Neuronal stem cell (in vitro differentiated cells): ENCODE data around the gene PRLHR.

Experiments used
- DNase-seq: peaks from one replicate; pipeline ENCODE4 v3.0.0-alpha.2; 2013; ENCODE audit warnings: low spot score
- H2AFZ ChIP-seq: one replicate; pipeline ENCODE4 v1.6.1; 2013; ENCODE audit warnings: mild to moderate bottlenecking, low read length, inconsistent platforms
- H2AK5ac ChIP-seq: 2 replicates; pipeline ENCODE4 v1.6.1; 2013; ENCODE audit warnings: low read depth, mild to moderate bottlenecking, inconsistent platforms, low read length, moderate library complexity, mixed read lengths
- H2BK120ac ChIP-seq: 2 replicates; pipeline ENCODE4 v1.6.1; 2013; ENCODE audit warnings: low read depth, mild to moderate bottlenecking, inconsistent platforms, low read length, moderate library complexity, mixed read lengths
- H2BK12ac ChIP-seq: one replicate; pipeline ENCODE4 v1.6.1; 2013; ENCODE audit warnings: low read length, inconsistent platforms
- H2BK15ac ChIP-seq: 2 replicates; pipeline ENCODE4 v1.6.1; 2013; ENCODE audit warnings: mild to moderate bottlenecking, low read length, inconsistent platforms, mixed read lengths
- H2BK5ac ChIP-seq: one replicate; pipeline ENCODE4 v1.6.1; 2013; ENCODE audit warnings: inconsistent platforms, mild to moderate bottlenecking, low read length, moderate library complexity
- H3K14ac ChIP-seq: one replicate; pipeline ENCODE4 v1.6.1; 2013; ENCODE audit warnings: low read length, inconsistent platforms
- H3K18ac ChIP-seq: 2 replicates; pipeline ENCODE4 v1.6.1; 2013; ENCODE audit warnings: low read length, inconsistent platforms
- H3K23ac ChIP-seq: 2 replicates; pipeline ENCODE4 v1.6.1; 2013; ENCODE audit warnings: low read depth, mild to moderate bottlenecking, mixed read lengths, low read length, inconsistent platforms; ENCODE audit not compliant: poor library complexity
- H3K27ac ChIP-seq: replicated peaks from 3 replicates; pipeline ENCODE4 v1.5.1; 2013; ENCODE audit warnings: low read length, inconsistent platforms
- H3K27me3 ChIP-seq, 3 experiments: 2 replicates each; pipeline ENCODE4 v1.6.1; 2013; ENCODE audit warnings: low read length in 3 of 3, mild to moderate bottlenecking in 2 of 3, inconsistent platforms in 1 of 3, low read depth in 1 of 3, mixed read lengths in 1 of 3, moderate library complexity in 1 of 3; ENCODE audit not compliant: control insufficient read depth in 3 of 3, insufficient read depth in 3 of 3
- H3K36me3 ChIP-seq, 2 donors: replicated peaks in 1 of 2; 2 replicates each; pipeline ENCODE4 v1.6.1; 2013; ENCODE audit warnings: low read length in 2 of 2; ENCODE audit not compliant: control insufficient read depth in 2 of 2, insufficient read depth in 2 of 2
- H3K4ac ChIP-seq: 2 replicates; pipeline ENCODE4 v1.6.1; 2013; ENCODE audit warnings: inconsistent platforms, mild to moderate bottlenecking, low read length, moderate library complexity
- H3K4me1 ChIP-seq, 2 donors: 1 replicate in 1 of 2; 2 replicates in 1 of 2; pipeline ENCODE4 v1.6.1; 2013; ENCODE audit warnings: low read length in 2 of 2, low read depth in 1 of 2; ENCODE audit not compliant: control insufficient read depth in 2 of 2, insufficient read depth in 1 of 2
- H3K4me2 ChIP-seq: one replicate; pipeline ENCODE4 v1.6.1; 2013; ENCODE audit warnings: mild to moderate bottlenecking, low read length, inconsistent platforms; ENCODE audit not compliant: insufficient read depth, poor library complexity, severe bottlenecking
- H3K4me3 ChIP-seq, 2 donors: 2 replicates each; pipeline ENCODE4 v1.5.1; 2013; ENCODE audit warnings: low read length in 2 of 2, mild to moderate bottlenecking in 2 of 2, inconsistent platforms in 1 of 2, moderate library complexity in 1 of 2
- H3K79me1 ChIP-seq: one replicate; pipeline ENCODE4 v1.6.1; 2013; ENCODE audit warnings: low read depth, mild to moderate bottlenecking, inconsistent platforms, low read length, moderate library complexity
- H3K9ac ChIP-seq: one replicate; pipeline ENCODE4 v1.6.1; 2013; ENCODE audit warnings: mild to moderate bottlenecking, low read depth, low read length, inconsistent platforms; ENCODE audit not compliant: poor library complexity
- H3K9me3 ChIP-seq, 2 donors: replicated peaks in 1 of 2; 2 replicates each; pipeline versions ENCODE3 to v1.6.1; 2013; ENCODE audit warnings: low read length in 2 of 2, mild to moderate bottlenecking in 2 of 2, inconsistent platforms in 1 of 2, low read depth in 1 of 2, mixed read lengths in 1 of 2, moderate library complexity in 1 of 2; ENCODE audit not compliant: control insufficient read depth in 2 of 2, insufficient read depth in 1 of 2
- H4K8ac ChIP-seq: one replicate; pipeline ENCODE4 v1.6.1; 2013; ENCODE audit warnings: low read depth, mild to moderate bottlenecking, inconsistent platforms, low read length, moderate library complexity
- H4K91ac ChIP-seq: one replicate; pipeline ENCODE4 v1.6.1; 2013; ENCODE audit warnings: low read length, low read depth, mild to moderate bottlenecking, inconsistent platforms; ENCODE audit not compliant: poor library complexity
- WGBS, 2 donors: extraction: QIAGEN DNeasy Blood & Tissue Kit; methylation state at CpG; one replicate each; pipeline ENCODE4 v1.1.7; 2013; ENCODE audit warnings: missing lambda C conversion rate in 2 of 2, mixed read lengths in 1 of 2; ENCODE audit not compliant: insufficient read length in 2 of 2, insufficient replicate concordance in 1 of 2; ENCODE audit errors: extremely low coverage in 2 of 2; 5-methylcytosine and 5-hydroxymethylcytosine counted together

PRLHR gene

DNA sequence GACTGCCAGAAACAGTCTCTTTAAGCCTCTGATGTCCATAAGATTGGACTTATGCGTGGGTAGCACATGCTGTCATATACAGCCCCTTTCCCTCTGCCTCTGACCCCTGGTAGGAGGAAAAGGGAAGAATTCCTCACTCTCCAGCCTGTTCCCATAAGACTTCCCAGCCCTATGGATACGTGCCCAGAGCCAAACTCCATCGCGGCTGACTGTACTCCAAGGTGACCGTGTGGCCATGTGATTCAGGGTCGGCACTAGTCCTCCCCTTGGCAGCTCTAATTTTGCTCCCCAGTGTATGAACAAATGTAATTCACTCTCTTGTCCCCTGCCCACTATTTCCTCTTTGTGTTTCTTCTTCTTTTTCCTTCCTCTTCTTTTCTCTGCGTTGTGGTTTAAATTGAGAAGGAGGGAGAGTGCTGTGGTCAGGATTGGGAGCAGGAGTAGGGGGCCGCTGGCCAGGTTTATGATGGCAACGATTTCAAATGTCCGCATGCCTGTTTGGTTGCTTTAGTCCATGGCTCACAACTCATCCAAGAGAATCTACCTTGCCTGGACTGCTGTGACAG lies 43.8 kb downstream of the PRLHR start:
- Histone ChIP-seq H3K27ac (no peak overlapping the region), H2BK15ac (no peak overlapping the region), H3K9ac (no peak overlapping the region), H3K4ac (no peak overlapping the region), H3K23ac (no peak overlapping the region), H2BK120ac (no peak overlapping the region), H2BK12ac (no peak overlapping the region), H4K8ac (no peak overlapping the region), H3K4me2 (no peak overlapping the region), H2AK5ac (no peak overlapping the region), H3K36me3 (no peaks in the 10 kb centered on the region), H3K18ac (no peak overlapping the region), H4K91ac (no peak overlapping the region), H3K9me3 (no peaks in the 10 kb centered on the region), H2AFZ (no peak overlapping the region), H3K4me1 (no peaks in the 10 kb centered on the region), H3K4me3 (no peak overlapping the region), H3K14ac (no peak overlapping the region), H3K79me1 (no peaks in the 10 kb centered on the region), H2BK5ac (no peak overlapping the region), H3K27me3 (peaks cover 0 to 5% (median 0%) of the 10 kb centered on the region in 3 experiments)
- no peak for DNase-seq
- no CpG with 5 or more reads among the region's 10 CpGs for WGBS, 2 donors

DNA sequence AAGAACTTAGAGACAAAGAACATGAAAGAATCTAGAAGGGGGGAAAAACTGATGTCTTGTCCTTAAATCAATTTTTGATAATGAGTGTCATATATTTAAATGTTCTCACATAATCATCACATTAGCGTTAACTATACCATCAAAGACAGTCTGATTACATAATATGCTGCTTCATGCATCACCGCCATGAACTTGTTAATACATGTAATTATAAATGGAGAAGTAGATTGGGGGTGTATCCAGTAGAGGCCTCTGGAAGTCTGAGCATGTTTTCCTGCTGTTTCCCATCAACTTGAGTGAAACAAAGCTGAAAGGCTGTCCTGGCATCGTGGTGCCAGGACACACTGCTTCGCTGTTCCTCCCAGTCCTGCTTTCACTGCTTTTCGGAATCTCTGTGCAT lies 48.2 kb downstream of the PRLHR start:
- Histone ChIP-seq H3K36me3 (no peaks in the 10 kb centered on the region), H3K14ac (no peak overlapping the region), H2BK15ac (no peak overlapping the region), H3K18ac (no peak overlapping the region), H3K4me3 (no peak overlapping the region), H3K23ac (no peak overlapping the region), H3K27ac (no peak overlapping the region), H2AFZ (no peak overlapping the region), H2BK5ac (no peak overlapping the region), H3K27me3 (peaks cover 0 to 8% (median 0%) of the 10 kb centered on the region in 3 experiments), H3K4me1 (no peaks in the 10 kb centered on the region), H3K9ac (no peak overlapping the region), H2AK5ac (no peak overlapping the region), H4K8ac (no peak overlapping the region), H3K79me1 (no peaks in the 10 kb centered on the region), H4K91ac (no peak overlapping the region), H2BK12ac (no peak overlapping the region), H3K9me3 (no peaks in the 10 kb centered on the region), H3K4me2 (no peak overlapping the region), H2BK120ac (no peak overlapping the region), H3K4ac (no peak overlapping the region)
- WGBS, 2 donors, result no CpG with 5 or more reads among the region's 5 CpGs
- DNase-seq, result no peak

DNA sequence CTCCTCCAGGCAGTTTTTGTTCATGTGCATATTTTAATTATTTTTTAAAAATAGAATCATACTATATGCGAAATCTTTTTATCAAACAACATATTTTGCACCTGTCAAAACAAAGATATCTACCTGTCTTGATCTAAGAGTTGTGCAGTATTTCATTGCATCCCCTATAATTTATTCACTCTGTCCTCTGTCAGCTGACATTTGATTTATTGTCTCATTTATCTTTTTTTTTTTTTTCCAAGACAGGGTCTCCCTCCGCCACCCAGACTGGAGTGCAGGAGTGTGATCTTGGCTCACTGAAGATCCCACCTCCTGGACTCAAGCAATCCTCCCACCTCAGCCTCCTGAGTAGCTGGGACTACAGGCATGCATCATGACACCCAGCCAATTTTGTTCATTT lies 49.0 kb downstream of the PRLHR start:
- no peak overlapping the region for H3K4ac ChIP-seq
- no peak overlapping the region for H2BK5ac ChIP-seq
- H3K27ac ChIP-seq, result no peak overlapping the region
- no peak overlapping the region for H2BK15ac ChIP-seq
- H4K8ac ChIP-seq, result no peak overlapping the region
- no peak overlapping the region for H4K91ac ChIP-seq
- no peak overlapping the region for H2BK12ac ChIP-seq
- no peaks in the 10 kb centered on the region for H3K9me3 ChIP-seq
- H3K23ac ChIP-seq, result no peak overlapping the region
- no peaks in the 10 kb centered on the region for H3K36me3 ChIP-seq
- H3K4me2 ChIP-seq, result no peak overlapping the region
- H3K4me3 ChIP-seq, result no peak overlapping the region
- H2AK5ac ChIP-seq, result no peak overlapping the region
- no peak for DNase-seq
- H2BK120ac ChIP-seq, result no peak overlapping the region
- no CpG with 5 or more reads among the region's 2 CpGs for WGBS, 2 donors
- H3K9ac ChIP-seq, result no peak overlapping the region
- no peaks in the 10 kb centered on the region for H3K4me1 ChIP-seq
- H3K18ac ChIP-seq, result no peak overlapping the region
- H3K14ac ChIP-seq, result no peak overlapping the region
- peaks cover 0 to 4% (median 0%) of the 10 kb centered on the region in 3 experiments for H3K27me3 ChIP-seq
- no peaks in the 10 kb centered on the region for H3K79me1 ChIP-seq
- no peak overlapping the region for H2AFZ ChIP-seq

DNA sequence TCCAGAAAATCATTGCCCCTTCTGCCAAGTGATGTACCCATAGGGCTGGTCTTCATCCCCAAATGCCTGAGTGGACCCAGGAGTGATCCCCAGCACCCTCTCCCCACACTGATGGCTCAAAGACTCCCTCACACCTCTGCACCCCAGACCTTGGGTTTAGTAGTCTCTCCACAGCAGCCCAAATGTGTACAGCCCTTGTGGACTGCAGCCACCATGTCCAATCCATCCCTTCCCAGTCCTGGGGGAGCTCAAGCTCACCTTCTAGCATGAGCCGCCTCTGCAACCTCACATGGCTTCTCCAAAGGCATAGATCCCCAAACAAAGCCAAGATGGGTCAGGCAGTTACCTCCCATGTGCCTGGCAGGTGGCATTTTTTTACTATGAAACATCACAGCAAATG lies 50.1 kb downstream of the PRLHR start:
- H3K27me3 ChIP-seq, result peaks cover 0 to 4% (median 0%) of the 10 kb centered on the region in 3 experiments
- DNase-seq, result no peak
- no CpG with 5 or more reads among the region's 1 CpG for WGBS, 2 donors

More for the DNA sequence above, 50.1 kb downstream of the PRLHR start:
- Histone ChIP-seq H2BK15ac (no peak overlapping the region), H4K8ac (no peak overlapping the region), H3K9me3 (no peaks in the 10 kb centered on the region), H2AK5ac (no peak overlapping the region), H3K18ac (no peak overlapping the region), H3K14ac (no peak overlapping the region), H3K23ac (no peak overlapping the region), H3K79me1 (no peaks in the 10 kb centered on the region), H3K36me3 (no peaks in the 10 kb centered on the region), H2BK12ac (no peak overlapping the region), H2BK120ac (no peak overlapping the region), H3K4me3 (no peak overlapping the region), H2BK5ac (no peak overlapping the region), H2AFZ (no peak overlapping the region), H3K4me1 (no peaks in the 10 kb centered on the region), H3K9ac (no peak overlapping the region), H3K27ac (no peak overlapping the region), H3K4ac (no peak overlapping the region), H3K4me2 (no peak overlapping the region), H4K91ac (no peak overlapping the region)
